ENCODE measurements around the gene MTAP.

Gene MTAP

DNA sequence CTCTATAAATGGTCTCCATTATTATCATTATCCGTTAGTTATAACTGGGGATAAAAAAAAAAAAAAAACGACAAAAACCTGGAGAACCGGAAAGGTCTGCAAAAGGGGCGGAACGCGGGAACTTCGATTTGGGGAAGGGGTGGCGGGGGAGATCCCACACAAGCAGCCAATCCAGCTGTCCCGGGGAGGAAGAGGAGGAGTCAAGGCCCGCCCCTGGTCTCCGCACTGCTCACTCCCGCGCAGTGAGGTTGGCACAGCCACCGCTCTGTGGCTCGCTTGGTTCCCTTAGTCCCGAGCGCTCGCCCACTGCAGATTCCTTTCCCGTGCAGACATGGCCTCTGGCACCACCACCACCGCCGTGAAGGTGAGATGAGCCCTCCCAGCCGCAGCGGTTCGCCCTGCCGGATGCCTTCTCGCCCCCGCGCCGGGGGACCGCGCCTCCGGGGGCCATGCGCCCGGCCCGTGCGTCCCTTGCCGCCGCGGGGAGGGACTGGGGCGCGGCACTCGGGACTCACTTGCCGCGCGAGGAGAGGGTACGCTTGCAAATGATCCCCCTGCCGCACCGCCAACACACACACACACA lies at the start of gene MTAP:
Gene MTAP (plus strand): TSS at position 219 of the 583 bp plus-strand sequence. CDS start 113 bp downstream, at position 332.
- H3K4me3 ChIP-seq (ENCODE audit: low read length) = no peak within 1 kb of the TSS
- H3K4me2 ChIP-seq (ENCODE audit: low read length) = no peak within 1 kb of the TSS
- no peaks in the 10 kb centered on the region for H3K79me2 ChIP-seq (ENCODE audit: control insufficient read depth, low read length)
- TF ChIP-seq EZH2phosphoT487 (IDR thresholded peaks at IDR 0.05; ENCODE audit: borderline replicate concordance, low read length) = no peak
- TF ChIP-seq, protein P1, sequence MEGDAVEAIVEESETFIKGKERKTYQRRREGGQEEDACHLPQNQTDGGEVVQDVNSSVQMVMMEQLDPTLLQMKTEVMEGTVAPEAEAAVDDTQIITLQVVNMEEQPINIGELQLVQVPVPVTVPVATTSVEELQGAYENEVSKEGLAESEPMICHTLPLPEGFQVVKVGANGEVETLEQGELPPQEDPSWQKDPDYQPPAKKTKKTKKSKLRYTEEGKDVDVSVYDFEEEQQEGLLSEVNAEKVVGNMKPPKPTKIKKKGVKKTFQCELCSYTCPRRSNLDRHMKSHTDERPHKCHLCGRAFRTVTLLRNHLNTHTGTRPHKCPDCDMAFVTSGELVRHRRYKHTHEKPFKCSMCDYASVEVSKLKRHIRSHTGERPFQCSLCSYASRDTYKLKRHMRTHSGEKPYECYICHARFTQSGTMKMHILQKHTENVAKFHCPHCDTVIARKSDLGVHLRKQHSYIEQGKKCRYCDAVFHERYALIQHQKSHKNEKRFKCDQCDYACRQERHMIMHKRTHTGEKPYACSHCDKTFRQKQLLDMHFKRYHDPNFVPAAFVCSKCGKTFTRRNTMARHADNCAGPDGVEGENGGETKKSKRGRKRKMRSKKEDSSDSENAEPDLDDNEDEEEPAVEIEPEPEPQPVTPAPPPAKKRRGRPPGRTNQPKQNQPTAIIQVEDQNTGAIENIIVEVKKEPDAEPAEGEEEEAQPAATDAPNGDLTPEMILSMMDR (IDR thresholded peaks at IDR 0.05; ENCODE audit: low read depth, low read length, poor library complexity, severe bottlenecking) = no peak
- no peaks in the 10 kb centered on the region for H3K9me3 ChIP-seq (ENCODE audit: control insufficient read depth, insufficient read depth, low read length)
- no peaks in the 10 kb centered on the region for H3K36me3 ChIP-seq (ENCODE audit: control insufficient read depth, low read length)
- no peaks in the 10 kb centered on the region for H3K27me3 ChIP-seq (ENCODE audit: control insufficient read depth, low read length)
- no peak within 1 kb of the TSS for H3K27ac ChIP-seq (ENCODE audit: low read depth, low read length)
- H4K20me1 ChIP-seq (ENCODE audit: control insufficient read depth, insufficient read depth, low read depth, low read length) = no peaks in the 10 kb centered on the region
- no peaks in the 10 kb centered on the region for H3K4me1 ChIP-seq (ENCODE audit: control insufficient read depth, low read length)
- no peaks in the 10 kb centered on the region for H3K9me2 ChIP-seq (replicated peaks; ENCODE audit: control insufficient read depth, low read length)
- no peaks in the 10 kb centered on the region for H3F3A ChIP-seq (ENCODE audit: control insufficient read depth, insufficient read depth)

DNA sequence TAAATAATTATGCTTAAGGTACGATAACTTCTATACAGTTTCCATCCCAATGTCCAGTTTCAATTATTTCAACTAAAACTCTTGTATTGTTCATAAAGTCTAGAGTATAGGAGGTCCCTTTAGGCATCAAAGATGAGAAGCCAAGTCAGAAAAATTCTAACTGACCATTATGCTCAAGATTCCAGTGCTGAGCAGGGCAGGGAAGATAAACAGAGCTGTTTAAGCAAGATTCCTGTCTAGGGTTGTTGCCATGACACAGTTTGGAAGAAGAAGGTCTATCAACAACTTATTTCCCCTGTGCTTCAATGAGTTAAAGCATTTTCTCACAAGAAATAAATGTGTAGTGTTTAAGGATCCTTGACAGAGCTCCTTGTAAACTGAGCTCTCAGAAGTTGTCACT lies 48.9 kb upstream of the MTAP start:
- no peak overlapping the region for H3K27ac ChIP-seq (ENCODE audit: low read depth, low read length)
- no peaks in the 10 kb centered on the region for H3K79me2 ChIP-seq (ENCODE audit: control insufficient read depth, low read length)
- H3K4me3 ChIP-seq (ENCODE audit: low read length) = no peak overlapping the region
- no peaks in the 10 kb centered on the region for H3K4me1 ChIP-seq (ENCODE audit: control insufficient read depth, low read length)
- H3F3A ChIP-seq (ENCODE audit: control insufficient read depth, insufficient read depth) = no peaks in the 10 kb centered on the region
- no peaks in the 10 kb centered on the region for H3K36me3 ChIP-seq (ENCODE audit: control insufficient read depth, low read length)
- TF ChIP-seq EZH2phosphoT487 (IDR thresholded peaks at IDR 0.05; ENCODE audit: borderline replicate concordance, low read length) = no peak
- TF ChIP-seq, protein P1 (IDR thresholded peaks at IDR 0.05; ENCODE audit: low read depth, low read length, poor library complexity, severe bottlenecking) = no peak
- H3K9me2 ChIP-seq (replicated peaks; ENCODE audit: control insufficient read depth, low read length) = no peaks in the 10 kb centered on the region
- no peaks in the 10 kb centered on the region for H3K27me3 ChIP-seq (ENCODE audit: control insufficient read depth, low read length)
- no peaks in the 10 kb centered on the region for H4K20me1 ChIP-seq (ENCODE audit: control insufficient read depth, insufficient read depth, low read depth, low read length)
- H3K9me3 ChIP-seq (ENCODE audit: control insufficient read depth, insufficient read depth, low read length) = no peaks in the 10 kb centered on the region
- no peak overlapping the region for H3K4me2 ChIP-seq (ENCODE audit: low read length)

DNA sequence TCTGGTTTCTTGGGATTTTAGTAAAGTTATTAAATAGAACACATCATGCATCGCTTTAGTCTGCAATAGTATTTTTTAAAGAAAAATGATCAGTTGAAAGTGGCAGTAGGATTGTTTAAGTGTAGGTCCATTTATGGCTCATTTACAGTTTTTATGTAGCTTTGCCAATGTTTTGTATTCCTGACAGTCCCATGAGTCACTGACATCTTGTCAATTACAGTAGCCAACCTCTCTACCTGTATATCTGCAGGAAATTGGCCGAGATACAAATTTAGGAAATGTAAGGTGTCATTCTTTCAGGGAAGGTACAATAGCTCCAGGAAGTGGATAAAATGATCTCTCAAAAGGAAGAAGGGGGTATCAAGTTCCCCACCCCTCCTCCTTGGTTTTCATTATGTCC lies 47.7 kb upstream of the MTAP start:
- Histone ChIP-seq H3K27me3 (ENCODE audit: control insufficient read depth, low read length) (no peaks in the 10 kb centered on the region), H3K4me2 (ENCODE audit: low read length) (no peak overlapping the region)

More for the DNA sequence above, 47.7 kb upstream of the MTAP start:
- H4K20me1 ChIP-seq (ENCODE audit: control insufficient read depth, insufficient read depth, low read depth, low read length) = no peaks in the 10 kb centered on the region
- H3K79me2 ChIP-seq (ENCODE audit: control insufficient read depth, low read length) = no peaks in the 10 kb centered on the region
- TF ChIP-seq, protein P1 (IDR thresholded peaks at IDR 0.05; ENCODE audit: low read depth, low read length, poor library complexity, severe bottlenecking) = no peak
- TF ChIP-seq EZH2phosphoT487 (IDR thresholded peaks at IDR 0.05; ENCODE audit: borderline replicate concordance, low read length) = no peak
- no peak overlapping the region for H3K27ac ChIP-seq (ENCODE audit: low read depth, low read length)
- no peak overlapping the region for H3K4me3 ChIP-seq (ENCODE audit: low read length)
- H3K4me1 ChIP-seq (ENCODE audit: control insufficient read depth, low read length) = no peaks in the 10 kb centered on the region
- no peaks in the 10 kb centered on the region for H3K9me2 ChIP-seq (replicated peaks; ENCODE audit: control insufficient read depth, low read length)
- no peaks in the 10 kb centered on the region for H3F3A ChIP-seq (ENCODE audit: control insufficient read depth, insufficient read depth)
- H3K9me3 ChIP-seq (ENCODE audit: control insufficient read depth, insufficient read depth, low read length) = no peaks in the 10 kb centered on the region
- no peaks in the 10 kb centered on the region for H3K36me3 ChIP-seq (ENCODE audit: control insufficient read depth, low read length)

Measured in DOHH2 (cell line).